ENCODE data around the gene SUGP2. TPM values are rescaled to one million over a fixed set of nuclear protein-coding genes. Genes with fewer than 3 reads are reported as not detected.
A peak's percentile ranks its signal among the peaks of the same experiment; 100 is the strongest.

The SUGP2 gene
- polyA plus RNA-seq, 3 donors: 7.6 to 143 (median 8.2) TPM

DNA sequence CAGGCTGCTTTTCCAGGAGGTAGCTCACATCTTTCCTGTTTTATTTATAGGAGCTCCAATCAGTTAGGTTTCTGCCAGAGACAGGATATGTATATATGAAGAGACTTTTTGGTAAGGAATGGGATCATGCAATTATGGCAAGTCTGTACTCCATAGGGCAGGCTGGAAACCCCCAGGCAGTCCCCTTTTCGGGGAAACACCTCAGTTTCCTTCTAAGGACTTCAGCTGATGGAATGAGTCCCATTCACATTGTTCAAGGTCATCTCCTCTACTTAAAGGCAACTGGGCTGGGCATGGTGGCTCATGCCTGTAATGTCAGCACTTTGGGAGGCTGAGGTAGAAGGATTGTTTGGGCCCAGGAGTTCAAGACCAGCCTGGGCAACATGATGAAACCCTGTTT, 19.6 kb upstream of the SUGP2 start:
- intact Hi-C loops (cut with micrococcal nuclease): loop anchor here (5.0 kb wide), 1 partner anchor 84 kb away; the partner anchor contains the start of gene TMEM161A (in 2 of the 2)
- Histone ChIP-seq H3K27me3 (ENCODE audit: control insufficient read depth in 2 of 2, insufficient read depth in 2 of 2, low read length in 2 of 2) (no peaks in the 10 kb centered on the region), H4K20me1 (ENCODE audit: insufficient read depth, low read length) (no peaks in the 10 kb centered on the region), H2AFZ (ENCODE audit: insufficient read depth, low read depth, low read length, poor library complexity, severe bottlenecking) (no peak overlapping the region), H3K4me1 (ENCODE audit: control insufficient read depth in 1 of 2, insufficient read depth in 2 of 2, low read length in 2 of 2) (no peaks in the 10 kb centered on the region), H3K9me3 (replicated peaks in 1 of 2; ENCODE audit: control insufficient read depth in 1 of 2, insufficient read depth in 1 of 2, low read length in 2 of 2) (no peaks in the 10 kb centered on the region), H3K4me2 (replicated peaks; ENCODE audit: extremely low read depth, low read length, poor library complexity, severe bottlenecking) (no peak overlapping the region), H3K9ac (ENCODE audit: insufficient read depth, low read length, poor library complexity, severe bottlenecking) (no peak overlapping the region), H3K27ac (ENCODE audit: low read depth in 1 of 2, low read length in 2 of 2) (no peak overlapping the region), H3K79me2 (ENCODE audit: insufficient read depth, low read length) (no peaks in the 10 kb centered on the region), H3K36me3 (replicated peaks in 1 of 2; ENCODE audit: control insufficient read depth in 1 of 2, insufficient read depth in 2 of 2, low read length in 2 of 2) (peaks cover 75 to 93% of the 10 kb centered on the region in 2 donors), H3K4me3 (replicated peaks in 1 of 3; ENCODE audit: low read depth in 2 of 3, low read length in 3 of 3) (no peak overlapping the region)
- H3K4me3 Mint-ChIP-seq: no peak overlapping the region
- peaks cover 74 to 92% of the 10 kb centered on the region in 2 donors for H3K36me3 Mint-ChIP-seq
- peaks cover 0 to 2% (median 0%) of the 10 kb centered on the region in 7 donors for H3K9me3 Mint-ChIP-seq
- TF ChIP-seq, protein P1, sequence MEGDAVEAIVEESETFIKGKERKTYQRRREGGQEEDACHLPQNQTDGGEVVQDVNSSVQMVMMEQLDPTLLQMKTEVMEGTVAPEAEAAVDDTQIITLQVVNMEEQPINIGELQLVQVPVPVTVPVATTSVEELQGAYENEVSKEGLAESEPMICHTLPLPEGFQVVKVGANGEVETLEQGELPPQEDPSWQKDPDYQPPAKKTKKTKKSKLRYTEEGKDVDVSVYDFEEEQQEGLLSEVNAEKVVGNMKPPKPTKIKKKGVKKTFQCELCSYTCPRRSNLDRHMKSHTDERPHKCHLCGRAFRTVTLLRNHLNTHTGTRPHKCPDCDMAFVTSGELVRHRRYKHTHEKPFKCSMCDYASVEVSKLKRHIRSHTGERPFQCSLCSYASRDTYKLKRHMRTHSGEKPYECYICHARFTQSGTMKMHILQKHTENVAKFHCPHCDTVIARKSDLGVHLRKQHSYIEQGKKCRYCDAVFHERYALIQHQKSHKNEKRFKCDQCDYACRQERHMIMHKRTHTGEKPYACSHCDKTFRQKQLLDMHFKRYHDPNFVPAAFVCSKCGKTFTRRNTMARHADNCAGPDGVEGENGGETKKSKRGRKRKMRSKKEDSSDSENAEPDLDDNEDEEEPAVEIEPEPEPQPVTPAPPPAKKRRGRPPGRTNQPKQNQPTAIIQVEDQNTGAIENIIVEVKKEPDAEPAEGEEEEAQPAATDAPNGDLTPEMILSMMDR (IDR thresholded peaks at IDR 0.05): no peak
- WGBS (ENCODE audit: insufficient coverage): 100% methylated on average over 1 of the region's 1 CpG
- peak overlapping the region in 1 of 7 donors; percentile 36 for H3K27ac Mint-ChIP-seq
- H3K4me1 Mint-ChIP-seq: peaks cover 2% of the 10 kb centered on the region
- peaks cover 0 to 2% (median 0%) of the 10 kb centered on the region in 3 donors for H3K27me3 Mint-ChIP-seq (ENCODE audit: low read depth in 3 of 3)
- DNase-seq: no peak

DNA sequence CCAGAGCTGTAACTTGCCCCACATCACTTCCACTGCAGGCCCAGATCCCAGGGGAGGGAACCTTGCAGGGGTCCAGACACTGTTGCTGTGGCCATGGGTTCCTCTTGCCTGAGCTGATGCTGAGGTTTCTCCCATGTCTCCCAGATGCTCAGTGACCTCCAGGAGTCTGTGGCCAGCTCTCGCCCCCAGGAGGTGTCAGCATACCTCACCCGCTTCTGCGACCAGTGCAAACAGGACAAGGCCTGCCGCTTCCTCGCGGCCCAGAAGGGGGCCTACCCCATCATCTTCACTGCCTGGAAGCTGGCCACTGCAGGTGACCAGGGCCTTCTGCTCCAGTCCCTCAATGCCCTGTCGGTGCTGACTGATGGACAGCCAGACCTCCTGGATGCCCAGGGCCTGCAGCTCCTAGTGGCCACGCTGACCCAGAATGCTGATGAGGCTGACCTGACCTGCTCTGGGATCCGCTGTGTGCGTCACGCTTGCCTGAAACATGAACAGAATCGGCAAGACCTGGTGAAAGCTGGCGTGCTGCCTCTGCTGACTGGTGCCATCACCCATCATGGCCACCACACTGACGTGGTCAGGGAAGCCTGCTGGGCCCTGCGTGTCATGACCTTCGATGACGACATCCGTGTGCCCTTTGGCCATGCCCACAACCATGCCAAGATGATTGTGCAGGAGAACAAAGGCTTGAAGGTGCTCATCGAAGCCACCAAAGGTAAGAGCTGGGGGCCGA, 18.3 kb upstream of the SUGP2 start:
- Histone ChIP-seq H3K4me2 (replicated peaks; ENCODE audit: extremely low read depth, low read length, poor library complexity, severe bottlenecking) (no peak overlapping the region), H2AFZ (ENCODE audit: insufficient read depth, low read depth, low read length, poor library complexity, severe bottlenecking) (no peak overlapping the region), H3K9me3 (replicated peaks in 1 of 2; ENCODE audit: control insufficient read depth in 1 of 2, insufficient read depth in 1 of 2, low read length in 2 of 2) (no peaks in the 10 kb centered on the region), H3K4me3 (replicated peaks in 1 of 3; ENCODE audit: low read depth in 2 of 3, low read length in 3 of 3) (no peak overlapping the region), H3K9ac (ENCODE audit: insufficient read depth, low read length, poor library complexity, severe bottlenecking) (no peak overlapping the region), H3K27ac (ENCODE audit: low read depth in 1 of 2, low read length in 2 of 2) (no peak overlapping the region), H3K79me2 (ENCODE audit: insufficient read depth, low read length) (no peaks in the 10 kb centered on the region), H3K4me1 (ENCODE audit: control insufficient read depth in 1 of 2, insufficient read depth in 2 of 2, low read length in 2 of 2) (no peaks in the 10 kb centered on the region), H3K36me3 (replicated peaks in 1 of 2; ENCODE audit: control insufficient read depth in 1 of 2, insufficient read depth in 2 of 2, low read length in 2 of 2) (peaks cover 69 to 93% of the 10 kb centered on the region in 2 donors), H4K20me1 (ENCODE audit: insufficient read depth, low read length) (no peaks in the 10 kb centered on the region), H3K27me3 (ENCODE audit: control insufficient read depth in 2 of 2, insufficient read depth in 2 of 2, low read length in 2 of 2) (no peaks in the 10 kb centered on the region)
- WGBS (ENCODE audit: insufficient coverage): 98% methylated on average over 19 of the region's 20 CpGs
- Mint-ChIP-seq H3K4me1 (peaks cover 2% of the 10 kb centered on the region), H3K27me3 (ENCODE audit: low read depth in 3 of 3) (peaks cover 0 to 2% (median 0%) of the 10 kb centered on the region in 3 donors), H3K4me3 (no peak overlapping the region), H3K27ac (peak overlapping the region in 1 of 7 donors; percentile 38), H3K36me3 (peaks cover 73 to 92% of the 10 kb centered on the region in 2 donors), H3K9me3 (peaks cover 0 to 2% (median 0%) of the 10 kb centered on the region in 7 donors)
- intact Hi-C loops (cut with micrococcal nuclease): loop anchor here (5.0 kb wide), 1 partner anchor 86 kb away; the partner anchor contains the start of gene TMEM161A (in 2 of the 2)
- TF ChIP-seq, protein P1 (IDR thresholded peaks at IDR 0.05): no peak
- no peak for DNase-seq
